ENCODE results near the gene NXN.
"Not testable (repeated sequence)": the region's sequence is repeated elsewhere in the genome, so short reads cannot be mapped to it uniquely, and the experiment has no call there.

Gene NXN

GRCh38 chr17:862582-862981 lies 117.0 kb downstream of the NXN start:
- DNase-seq (ENCODE audit: low read depth) = no peak

GRCh38 chr17:861364-861763 lies 118.2 kb downstream of the NXN start:
- no peak for DNase-seq (ENCODE audit: low read depth)

- no peak for DNase-seq (ENCODE audit: low read depth)
Measured at GRCh38 chr17:860805-861204, 118.8 kb downstream of the NXN start.

- DNase-seq (ENCODE audit: low read depth) = no peak
Measured at GRCh38 chr17:859824-860195, 119.8 kb downstream of the NXN start.

- no peak for DNase-seq (ENCODE audit: low read depth)
Measured at GRCh38 chr17:859061-859823, 120.3 kb downstream of the NXN start.

- no peak for DNase-seq (ENCODE audit: low read depth)
Measured at GRCh38 chr17:856149-856548, 123.4 kb downstream of the NXN start.

GRCh38 chr17:855569-855968 lies 124.0 kb downstream of the NXN start:
- no peak for DNase-seq (ENCODE audit: low read depth)

- not testable (repeated sequence) for DNase-seq (ENCODE audit: low read depth)
Measured at GRCh38 chr17:852850-853249, 126.7 kb downstream of the NXN start.

GRCh38 chr17:852349-852748 lies 127.2 kb downstream of the NXN start:
- DNase-seq (ENCODE audit: low read depth) = no peak

- no peak for DNase-seq (ENCODE audit: low read depth)
Measured at GRCh38 chr17:851924-852323, 127.7 kb downstream of the NXN start.

- DNase-seq (ENCODE audit: low read depth) = no peak
Measured at GRCh38 chr17:850851-851763, 128.5 kb downstream of the NXN start.

GRCh38 chr17:850086-850850 lies 129.3 kb downstream of the NXN start:
- DNase-seq (ENCODE audit: low read depth) = no peak

- DNase-seq (ENCODE audit: low read depth) = no peak
Measured at GRCh38 chr17:848402-848801, 131.2 kb downstream of the NXN start.

GRCh38 chr17:846901-847843 lies 132.4 kb downstream of the NXN start:
- DNase-seq (ENCODE audit: low read depth) = no peak

- DNase-seq (ENCODE audit: low read depth) = no peak
Measured at GRCh38 chr17:841313-841712, 138.3 kb downstream of the NXN start.

- DNase-seq (ENCODE audit: low read depth) = no peak
Measured at GRCh38 chr17:838486-838885, 141.1 kb downstream of the NXN start.

- no peak for DNase-seq (ENCODE audit: low read depth)
Measured at GRCh38 chr17:836151-836550, 143.4 kb downstream of the NXN start.

GRCh38 chr17:835721-836120 lies 143.9 kb downstream of the NXN start:
- not testable (repeated sequence) for DNase-seq (ENCODE audit: low read depth)

GRCh38 chr17:835263-835662 lies 144.3 kb downstream of the NXN start:
- DNase-seq (ENCODE audit: low read depth) = no peak

GRCh38 chr17:834136-834535 lies 145.4 kb downstream of the NXN start:
- no peak for DNase-seq (ENCODE audit: low read depth)

- no peak for DNase-seq (ENCODE audit: low read depth)
Measured at GRCh38 chr17:830950-831349, 148.6 kb downstream of the NXN start.

All from activated T-cell treated with anti-CD3 and anti-CD28 coated beads for 48 hours (primary cell).